WTC11 (cell line): Measurements from ENCODE around the gene VASN.

Experiments
- CREB1 ChIP-seq: sonication (generic); formaldehyde crosslinking; IDR thresholded peaks from 2 replicates; pipeline ENCODE4 v1.8.0; 2023; ENCODE audit warnings: mild to moderate bottlenecking, missing genetic modification reagents
- PRRX2 ChIP-seq: fragments of 250-450 bp; sonication (Bioruptor Pico); IDR thresholded peaks from 2 replicates; pipeline ENCODE4 v1.8.0; 2021; ENCODE audit warnings: mild to moderate bottlenecking
- RELA ChIP-seq: sonication (generic); formaldehyde crosslinking; IDR thresholded peaks from 2 replicates; pipeline ENCODE4 v1.8.1; 2022; ENCODE audit warnings: missing genetic modification reagents, mild to moderate bottlenecking, borderline replicate concordance
- SMAD4 ChIP-seq: sonication (generic); formaldehyde crosslinking; IDR thresholded peaks from 2 replicates; pipeline ENCODE4 v1.8.0; 2022; ENCODE audit warnings: mild to moderate bottlenecking, missing genetic modification reagents
- SOX15 ChIP-seq: fragments of 250-450 bp; sonication (Bioruptor Pico); IDR thresholded peaks from 2 replicates; pipeline ENCODE4 v1.9.0; 2021; ENCODE audit warnings: mild to moderate bottlenecking
- SP1 ChIP-seq: sonication (generic); formaldehyde crosslinking; conservative IDR thresholded peaks from 2 replicates; pipeline ENCODE4 v1.8.1; 2022; ENCODE audit warnings: missing genetic modification reagents
- TEAD4 ChIP-seq: sonication (generic); formaldehyde crosslinking; IDR thresholded peaks from 2 replicates; pipeline ENCODE4 v1.8.0; 2022; ENCODE audit warnings: mild to moderate bottlenecking, missing genetic modification reagents
- ZNF138 ChIP-seq: sonication (generic); formaldehyde crosslinking; conservative IDR thresholded peaks from 2 replicates; pipeline ENCODE4 v1.8.1; 2022; ENCODE audit warnings: mild to moderate bottlenecking, moderate library complexity, missing genetic modification reagents
- TF ChIP-seq, protein P1 (sequence below): fragments of 200-600 bp; IDR thresholded peaks from 2 replicates; pipeline ENCODE4 v1.8.0; 2022; ENCODE audit warnings: antibody characterized with exemption
- TF ChIP-seq, protein P2 (sequence below): sonication (generic); formaldehyde crosslinking; IDR thresholded peaks from 2 replicates; pipeline ENCODE4 v1.8.1; 2023; ENCODE audit warnings: mild to moderate bottlenecking, missing genetic modification reagents
- TF ChIP-seq, protein P3 (sequence below): sonication (generic); formaldehyde crosslinking; IDR thresholded peaks from 2 replicates; pipeline ENCODE4 v1.8.0; 2022; ENCODE audit warnings: mild to moderate bottlenecking, missing genetic modification reagents
- TF ChIP-seq, protein P4 (sequence below): sonication (generic); formaldehyde crosslinking; IDR thresholded peaks from 2 replicates; pipeline ENCODE4 v1.8.0; 2022; ENCODE audit warnings: missing genetic modification reagents

DNA sequence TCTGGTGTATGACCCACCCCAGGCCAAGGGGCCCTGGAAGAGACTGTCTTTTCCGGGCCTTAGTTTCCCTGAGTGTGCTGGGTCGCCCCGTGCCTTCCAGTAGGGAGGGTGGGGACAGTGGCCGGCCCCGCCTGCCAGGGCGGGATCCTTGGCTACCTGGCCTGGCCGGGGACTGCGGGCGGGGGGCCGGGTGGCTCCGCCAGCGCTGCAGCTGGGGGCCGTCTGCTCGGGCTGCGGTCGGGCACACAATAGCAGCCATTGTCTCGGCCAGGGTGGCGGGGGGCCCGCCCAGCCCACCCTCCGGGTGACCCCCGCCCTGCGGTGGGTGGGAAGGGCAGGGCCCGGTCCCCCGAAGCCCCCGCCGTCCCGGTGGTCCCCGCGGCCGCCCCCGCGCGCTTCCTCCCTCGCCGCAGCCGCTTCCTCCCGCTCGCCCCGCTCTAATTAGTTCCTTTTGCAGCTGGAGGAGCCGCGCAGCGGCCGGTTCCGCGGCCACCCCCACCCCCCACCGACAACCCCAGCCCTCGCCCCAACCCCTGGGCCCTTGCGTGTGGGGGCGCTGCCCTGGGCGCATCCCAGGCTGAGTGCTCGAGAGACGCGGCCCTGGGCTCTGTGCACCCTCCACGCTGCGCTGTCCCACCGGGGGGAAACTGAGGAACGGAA is 44.1 kb upstream of the VASN start:
- TF ChIP-seq PRRX2 = no peak
- TF ChIP-seq, protein P1, sequence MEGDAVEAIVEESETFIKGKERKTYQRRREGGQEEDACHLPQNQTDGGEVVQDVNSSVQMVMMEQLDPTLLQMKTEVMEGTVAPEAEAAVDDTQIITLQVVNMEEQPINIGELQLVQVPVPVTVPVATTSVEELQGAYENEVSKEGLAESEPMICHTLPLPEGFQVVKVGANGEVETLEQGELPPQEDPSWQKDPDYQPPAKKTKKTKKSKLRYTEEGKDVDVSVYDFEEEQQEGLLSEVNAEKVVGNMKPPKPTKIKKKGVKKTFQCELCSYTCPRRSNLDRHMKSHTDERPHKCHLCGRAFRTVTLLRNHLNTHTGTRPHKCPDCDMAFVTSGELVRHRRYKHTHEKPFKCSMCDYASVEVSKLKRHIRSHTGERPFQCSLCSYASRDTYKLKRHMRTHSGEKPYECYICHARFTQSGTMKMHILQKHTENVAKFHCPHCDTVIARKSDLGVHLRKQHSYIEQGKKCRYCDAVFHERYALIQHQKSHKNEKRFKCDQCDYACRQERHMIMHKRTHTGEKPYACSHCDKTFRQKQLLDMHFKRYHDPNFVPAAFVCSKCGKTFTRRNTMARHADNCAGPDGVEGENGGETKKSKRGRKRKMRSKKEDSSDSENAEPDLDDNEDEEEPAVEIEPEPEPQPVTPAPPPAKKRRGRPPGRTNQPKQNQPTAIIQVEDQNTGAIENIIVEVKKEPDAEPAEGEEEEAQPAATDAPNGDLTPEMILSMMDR = no peak
- TF ChIP-seq SMAD4 (CRISPR knock-in tag) = no peak
- TF ChIP-seq TEAD4 = no peak
- no peak for TF ChIP-seq CREB1 (CRISPR knock-in tag)
- TF ChIP-seq, protein P2, sequence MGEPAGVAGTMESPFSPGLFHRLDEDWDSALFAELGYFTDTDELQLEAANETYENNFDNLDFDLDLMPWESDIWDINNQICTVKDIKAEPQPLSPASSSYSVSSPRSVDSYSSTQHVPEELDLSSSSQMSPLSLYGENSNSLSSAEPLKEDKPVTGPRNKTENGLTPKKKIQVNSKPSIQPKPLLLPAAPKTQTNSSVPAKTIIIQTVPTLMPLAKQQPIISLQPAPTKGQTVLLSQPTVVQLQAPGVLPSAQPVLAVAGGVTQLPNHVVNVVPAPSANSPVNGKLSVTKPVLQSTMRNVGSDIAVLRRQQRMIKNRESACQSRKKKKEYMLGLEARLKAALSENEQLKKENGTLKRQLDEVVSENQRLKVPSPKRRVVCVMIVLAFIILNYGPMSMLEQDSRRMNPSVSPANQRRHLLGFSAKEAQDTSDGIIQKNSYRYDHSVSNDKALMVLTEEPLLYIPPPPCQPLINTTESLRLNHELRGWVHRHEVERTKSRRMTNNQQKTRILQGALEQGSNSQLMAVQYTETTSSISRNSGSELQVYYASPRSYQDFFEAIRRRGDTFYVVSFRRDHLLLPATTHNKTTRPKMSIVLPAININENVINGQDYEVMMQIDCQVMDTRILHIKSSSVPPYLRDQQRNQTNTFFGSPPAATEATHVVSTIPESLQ = no peak
- no peak for TF ChIP-seq SOX15 (CRISPR knock-in tag)
- TF ChIP-seq, protein P3, sequence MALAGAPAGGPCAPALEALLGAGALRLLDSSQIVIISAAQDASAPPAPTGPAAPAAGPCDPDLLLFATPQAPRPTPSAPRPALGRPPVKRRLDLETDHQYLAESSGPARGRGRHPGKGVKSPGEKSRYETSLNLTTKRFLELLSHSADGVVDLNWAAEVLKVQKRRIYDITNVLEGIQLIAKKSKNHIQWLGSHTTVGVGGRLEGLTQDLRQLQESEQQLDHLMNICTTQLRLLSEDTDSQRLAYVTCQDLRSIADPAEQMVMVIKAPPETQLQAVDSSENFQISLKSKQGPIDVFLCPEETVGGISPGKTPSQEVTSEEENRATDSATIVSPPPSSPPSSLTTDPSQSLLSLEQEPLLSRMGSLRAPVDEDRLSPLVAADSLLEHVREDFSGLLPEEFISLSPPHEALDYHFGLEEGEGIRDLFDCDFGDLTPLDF (CRISPR knock-in tag) = no peak
- no peak for TF ChIP-seq RELA (CRISPR knock-in tag)
- TF ChIP-seq, protein P4, sequence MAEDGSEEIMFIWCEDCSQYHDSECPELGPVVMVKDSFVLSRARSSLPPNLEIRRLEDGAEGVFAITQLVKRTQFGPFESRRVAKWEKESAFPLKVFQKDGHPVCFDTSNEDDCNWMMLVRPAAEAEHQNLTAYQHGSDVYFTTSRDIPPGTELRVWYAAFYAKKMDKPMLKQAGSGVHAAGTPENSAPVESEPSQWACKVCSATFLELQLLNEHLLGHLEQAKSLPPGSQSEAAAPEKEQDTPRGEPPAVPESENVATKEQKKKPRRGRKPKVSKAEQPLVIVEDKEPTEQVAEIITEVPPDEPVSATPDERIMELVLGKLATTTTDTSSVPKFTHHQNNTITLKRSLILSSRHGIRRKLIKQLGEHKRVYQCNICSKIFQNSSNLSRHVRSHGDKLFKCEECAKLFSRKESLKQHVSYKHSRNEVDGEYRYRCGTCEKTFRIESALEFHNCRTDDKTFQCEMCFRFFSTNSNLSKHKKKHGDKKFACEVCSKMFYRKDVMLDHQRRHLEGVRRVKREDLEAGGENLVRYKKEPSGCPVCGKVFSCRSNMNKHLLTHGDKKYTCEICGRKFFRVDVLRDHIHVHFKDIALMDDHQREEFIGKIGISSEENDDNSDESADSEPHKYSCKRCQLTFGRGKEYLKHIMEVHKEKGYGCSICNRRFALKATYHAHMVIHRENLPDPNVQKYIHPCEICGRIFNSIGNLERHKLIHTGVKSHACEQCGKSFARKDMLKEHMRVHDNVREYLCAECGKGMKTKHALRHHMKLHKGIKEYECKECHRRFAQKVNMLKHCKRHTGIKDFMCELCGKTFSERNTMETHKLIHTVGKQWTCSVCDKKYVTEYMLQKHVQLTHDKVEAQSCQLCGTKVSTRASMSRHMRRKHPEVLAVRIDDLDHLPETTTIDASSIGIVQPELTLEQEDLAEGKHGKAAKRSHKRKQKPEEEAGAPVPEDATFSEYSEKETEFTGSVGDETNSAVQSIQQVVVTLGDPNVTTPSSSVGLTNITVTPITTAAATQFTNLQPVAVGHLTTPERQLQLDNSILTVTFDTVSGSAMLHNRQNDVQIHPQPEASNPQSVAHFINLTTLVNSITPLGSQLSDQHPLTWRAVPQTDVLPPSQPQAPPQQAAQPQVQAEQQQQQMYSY = no peak
- no peak for TF ChIP-seq ZNF138 (CRISPR knock-in tag)
- TF ChIP-seq SP1 (CRISPR knock-in tag) = no peak
